ENCODE data around the gene REXO5. TPM values are rescaled to one million over a fixed set of nuclear protein-coding genes. Genes with fewer than 3 reads are reported as not detected.
"Not testable (repeated sequence)": the region's sequence is repeated elsewhere in the genome, so short reads cannot be mapped to it uniquely, and the experiment has no call there.

Gene REXO5
- polyA plus RNA-seq, 1 donor (not counting 4 experiments of a cell fraction or from before 2014, with no cell fraction given), result 2.6 TPM

DNA sequence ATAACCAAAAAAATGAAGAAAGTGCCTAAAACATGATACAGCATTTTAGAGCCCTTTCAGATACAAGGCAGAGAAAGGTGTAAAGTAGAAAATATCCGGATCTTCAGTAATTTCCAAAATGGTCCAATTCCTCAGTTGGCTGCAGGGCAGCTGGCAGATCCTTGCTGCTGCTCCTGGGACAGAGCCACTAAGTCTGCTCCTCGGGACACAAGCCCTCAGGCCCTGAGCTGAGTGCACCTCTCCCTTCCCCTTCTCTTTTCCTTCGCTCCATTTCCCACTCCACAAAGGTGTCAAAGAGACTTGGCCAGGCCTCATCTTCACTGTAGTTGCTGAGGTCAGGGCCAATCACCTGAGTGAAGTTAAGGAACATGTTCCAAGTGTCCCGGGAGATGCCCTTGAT, 53.4 kb downstream of the REXO5 start:
- H3K79me2 ChIP-seq (ENCODE audit: control insufficient read depth, insufficient read depth, low read length), result peaks cover 31% of the 10 kb centered on the region
- dilution Hi-C loops (cut with MboI; ENCODE audit: extremely low pct_ligation_motif_present, low sequenced_read_pairs), result no loop called here

DNA sequence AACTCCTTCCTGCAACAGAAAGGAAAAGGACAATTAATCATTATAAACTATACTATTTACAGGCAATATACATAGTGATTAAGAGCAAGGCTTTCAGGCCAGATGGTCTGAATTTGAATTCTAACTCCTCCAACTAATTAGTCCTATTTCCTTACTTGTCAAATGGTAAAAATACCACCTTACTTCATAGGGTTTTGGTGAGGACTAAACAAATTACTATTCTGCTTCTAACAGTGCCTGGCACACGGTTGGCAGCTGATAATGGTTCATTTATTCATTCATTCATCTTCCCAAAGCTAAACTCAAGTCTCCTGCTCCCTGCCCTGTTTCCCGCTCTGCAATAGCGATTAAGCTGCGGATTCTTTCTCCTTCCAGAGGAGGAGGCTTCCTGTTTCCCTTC, 54.0 kb downstream of the REXO5 start:
- Histone ChIP-seq H3K4me2 (ENCODE audit: control insufficient read depth, extremely low read depth, insufficient read depth, low read depth, low read length) (no peak overlapping the region), H3K9ac (ENCODE audit: control insufficient read depth, extremely low read depth, insufficient read depth, low read length) (no peak overlapping the region), H3K27ac (ENCODE audit: control insufficient read depth, insufficient read depth, low read length) (no peak overlapping the region), H3K9me3 (ENCODE audit: control insufficient read depth, low read depth, low read length) (no peaks in the 10 kb centered on the region), H3K27me3 (ENCODE audit: control insufficient read depth, extremely low read depth, insufficient read depth, low read length) (no peaks in the 10 kb centered on the region), H3K79me2 (ENCODE audit: control insufficient read depth, insufficient read depth, low read length) (peaks cover 33% of the 10 kb centered on the region), H3K4me1 (ENCODE audit: control insufficient read depth, extremely low read depth, insufficient read depth, low read length) (peaks cover 7% of the 10 kb centered on the region), H4K20me1 (ENCODE audit: control insufficient read depth, extremely low read depth, insufficient read depth, low read length) (no peaks in the 10 kb centered on the region), H3K36me3 (ENCODE audit: control insufficient read depth in 2 of 2, extremely low read depth in 1 of 2, insufficient read depth in 2 of 2, low read length in 2 of 2) (peaks cover 19 to 29% of the 10 kb centered on the region in 2 experiments), H2AFZ (ENCODE audit: control insufficient read depth, low read length) (no peak overlapping the region), H3K9me1 (ENCODE audit: control insufficient read depth, extremely low read depth, insufficient read depth, low read length) (no peaks in the 10 kb centered on the region), H3K4me3 (ENCODE audit: control insufficient read depth in 2 of 3, extremely low read depth in 1 of 3, insufficient read depth in 2 of 3, low read depth in 1 of 3, low read length in 3 of 3) (no peak overlapping the region)
- FAIRE-seq (no peak), DNase-seq (ENCODE audit: low read depth, low spot score) (no peak)
- dilution Hi-C loops (cut with MboI; ENCODE audit: extremely low pct_ligation_motif_present, low sequenced_read_pairs), result no loop called here
- TF ChIP-seq EZH2 (IDR thresholded peaks at IDR 0.05; ENCODE audit: low read length), result no peak
- TF ChIP-seq, protein P1, sequence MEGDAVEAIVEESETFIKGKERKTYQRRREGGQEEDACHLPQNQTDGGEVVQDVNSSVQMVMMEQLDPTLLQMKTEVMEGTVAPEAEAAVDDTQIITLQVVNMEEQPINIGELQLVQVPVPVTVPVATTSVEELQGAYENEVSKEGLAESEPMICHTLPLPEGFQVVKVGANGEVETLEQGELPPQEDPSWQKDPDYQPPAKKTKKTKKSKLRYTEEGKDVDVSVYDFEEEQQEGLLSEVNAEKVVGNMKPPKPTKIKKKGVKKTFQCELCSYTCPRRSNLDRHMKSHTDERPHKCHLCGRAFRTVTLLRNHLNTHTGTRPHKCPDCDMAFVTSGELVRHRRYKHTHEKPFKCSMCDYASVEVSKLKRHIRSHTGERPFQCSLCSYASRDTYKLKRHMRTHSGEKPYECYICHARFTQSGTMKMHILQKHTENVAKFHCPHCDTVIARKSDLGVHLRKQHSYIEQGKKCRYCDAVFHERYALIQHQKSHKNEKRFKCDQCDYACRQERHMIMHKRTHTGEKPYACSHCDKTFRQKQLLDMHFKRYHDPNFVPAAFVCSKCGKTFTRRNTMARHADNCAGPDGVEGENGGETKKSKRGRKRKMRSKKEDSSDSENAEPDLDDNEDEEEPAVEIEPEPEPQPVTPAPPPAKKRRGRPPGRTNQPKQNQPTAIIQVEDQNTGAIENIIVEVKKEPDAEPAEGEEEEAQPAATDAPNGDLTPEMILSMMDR (optimal IDR thresholded peaks at IDR 0.05 in 1 of 3, IDR thresholded peaks at IDR 0.05 in 1 of 3, conservative IDR thresholded peaks at IDR 0.05 in 1 of 3; ENCODE audit: extremely low read depth in 1 of 3, insufficient read depth in 2 of 3, low read length in 3 of 3), result no peak

More for the DNA sequence above, 53.4 kb downstream of the REXO5 start:
- Histone ChIP-seq H4K20me1 (ENCODE audit: control insufficient read depth, extremely low read depth, insufficient read depth, low read length) (no peaks in the 10 kb centered on the region), H3K27ac (ENCODE audit: control insufficient read depth, insufficient read depth, low read length) (no peak overlapping the region), H3K9me3 (ENCODE audit: control insufficient read depth, low read depth, low read length) (no peaks in the 10 kb centered on the region), H3K9me1 (ENCODE audit: control insufficient read depth, extremely low read depth, insufficient read depth, low read length) (no peaks in the 10 kb centered on the region), H3K4me3 (ENCODE audit: control insufficient read depth in 2 of 3, extremely low read depth in 1 of 3, insufficient read depth in 2 of 3, low read depth in 1 of 3, low read length in 3 of 3) (no peak overlapping the region), H3K4me1 (ENCODE audit: control insufficient read depth, extremely low read depth, insufficient read depth, low read length) (peaks cover under 1% of the 10 kb centered on the region), H3K27me3 (ENCODE audit: control insufficient read depth, extremely low read depth, insufficient read depth, low read length) (no peaks in the 10 kb centered on the region), H2AFZ (ENCODE audit: control insufficient read depth, low read length) (no peak overlapping the region), H3K4me2 (ENCODE audit: control insufficient read depth, extremely low read depth, insufficient read depth, low read depth, low read length) (no peak overlapping the region), H3K36me3 (ENCODE audit: control insufficient read depth in 2 of 2, extremely low read depth in 1 of 2, insufficient read depth in 2 of 2, low read length in 2 of 2) (peaks cover 24 to 29% of the 10 kb centered on the region in 2 experiments), H3K9ac (ENCODE audit: control insufficient read depth, extremely low read depth, insufficient read depth, low read length) (no peak overlapping the region)
- TF ChIP-seq EZH2 (IDR thresholded peaks at IDR 0.05; ENCODE audit: low read length), result no peak
- TF ChIP-seq, protein P1 (optimal IDR thresholded peaks at IDR 0.05 in 1 of 3, IDR thresholded peaks at IDR 0.05 in 1 of 3, conservative IDR thresholded peaks at IDR 0.05 in 1 of 3; ENCODE audit: extremely low read depth in 1 of 3, insufficient read depth in 2 of 3, low read length in 3 of 3), result no peak
- FAIRE-seq (no peak), DNase-seq (ENCODE audit: low read depth, low spot score) (no peak)

DNA sequence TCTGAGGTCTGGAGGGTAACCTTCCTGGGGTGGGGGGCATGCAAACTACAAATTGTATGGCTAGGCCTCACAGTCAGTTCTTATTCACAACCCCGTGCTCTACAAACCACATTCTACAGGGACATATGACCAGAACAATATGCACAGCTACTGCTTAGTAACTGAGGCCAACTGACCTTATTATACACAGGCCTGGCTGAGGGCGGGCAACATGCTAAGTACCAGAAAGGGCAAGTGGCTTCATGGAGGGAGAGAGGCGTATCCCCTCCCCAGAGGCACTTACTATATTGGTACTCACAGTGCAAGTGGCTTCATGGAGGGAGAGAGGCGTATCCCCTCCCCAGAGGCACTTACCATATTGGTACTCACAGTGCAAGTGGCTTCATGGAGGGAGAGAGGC, 54.7 kb downstream of the REXO5 start:
- H4K20me1 ChIP-seq (ENCODE audit: control insufficient read depth, extremely low read depth, insufficient read depth, low read length); H2AFZ ChIP-seq (ENCODE audit: control insufficient read depth, low read length); dilution Hi-C loops (cut with MboI; ENCODE audit: extremely low pct_ligation_motif_present, low sequenced_read_pairs); FAIRE-seq; H3K27ac ChIP-seq (ENCODE audit: control insufficient read depth, insufficient read depth, low read length); H3K4me2 ChIP-seq (ENCODE audit: control insufficient read depth, extremely low read depth, insufficient read depth, low read depth, low read length); H3K4me3 ChIP-seq (ENCODE audit: control insufficient read depth in 2 of 3, extremely low read depth in 1 of 3, insufficient read depth in 2 of 3, low read depth in 1 of 3, low read length in 3 of 3); H3K9me1 ChIP-seq (ENCODE audit: control insufficient read depth, extremely low read depth, insufficient read depth, low read length); H3K9me3 ChIP-seq (ENCODE audit: control insufficient read depth, low read depth, low read length); H3K27me3 ChIP-seq (ENCODE audit: control insufficient read depth, extremely low read depth, insufficient read depth, low read length); DNase-seq (ENCODE audit: low read depth, low spot score); H3K9ac ChIP-seq (ENCODE audit: control insufficient read depth, extremely low read depth, insufficient read depth, low read length): not testable (repeated sequence)
- peaks cover 33% of the 10 kb centered on the region for H3K79me2 ChIP-seq (ENCODE audit: control insufficient read depth, insufficient read depth, low read length)
- peaks cover 13% of the 10 kb centered on the region for H3K4me1 ChIP-seq (ENCODE audit: control insufficient read depth, extremely low read depth, insufficient read depth, low read length)
- H3K36me3 ChIP-seq (ENCODE audit: control insufficient read depth in 2 of 2, extremely low read depth in 1 of 2, insufficient read depth in 2 of 2, low read length in 2 of 2), result peaks cover 19 to 26% of the 10 kb centered on the region in 2 experiments
